Breast epithelium (tissue), 4 donors: Measurements from ENCODE around the gene CCDC83. TPM values are rescaled to one million over a fixed set of nuclear protein-coding genes. Genes with fewer than 3 reads are reported as not detected.
A peak's percentile ranks its signal among the peaks of the same experiment; 100 is the strongest.
"Not testable (repeated sequence)": the region's sequence is repeated elsewhere in the genome, so short reads cannot be mapped to it uniquely, and the experiment has no call there.

Source experiments
- DNase-seq, 2 donors: peaks; one replicate each; pipeline ENCODE4 v3.0.0-alpha.2; 2019; ENCODE audit warnings: low spot score in 2 of 2
- H3K27ac ChIP-seq, 2 donors: fragments of 200-600 bp; sonication (generic) in 1 of 2; one replicate each; pipeline ENCODE4 v1.5.1; 2016 to 2019; ENCODE audit warnings: mild to moderate bottlenecking in 1 of 2
- H3K27me3 ChIP-seq, 2 donors: fragments of 200-600 bp; sonication (generic) in 1 of 2; one replicate each; pipeline versions ENCODE4 v1.5.1 to v1.6.0; 2017 to 2019; ENCODE audit warnings: control low read depth in 1 of 2, mild to moderate bottlenecking in 1 of 2
- H3K36me3 ChIP-seq: fragments of 200-600 bp; one replicate; pipeline ENCODE4 v1.5.1; 2019
- H3K4me1 ChIP-seq, 2 donors: fragments of 200-600 bp; sonication (generic); one replicate each; pipeline ENCODE4 v1.5.1; 2016 to 2019; ENCODE audit warnings: control low read depth in 1 of 2
- H3K4me3 ChIP-seq, 3 donors: fragments of 200-600 bp; sonication (generic); 1 replicate in 2 of 3; 2 replicates in 1 of 3; pipeline ENCODE4 v1.5.1; 2016 to 2019; ENCODE audit warnings: mild to moderate bottlenecking in 3 of 3, moderate library complexity in 2 of 3
- H3K9me3 ChIP-seq, 2 donors: fragments of 200-600 bp; sonication (generic) in 1 of 2; one replicate each; pipeline ENCODE4 v1.5.1; 2016 to 2019; ENCODE audit warnings: control low read depth in 1 of 2
- POLR2A ChIP-seq: fragments of 450-650 bp; IDR thresholded peaks from one replicate; pipeline ENCODE4 v1.6.1; 2016; ENCODE audit warnings: antibody characterized with exemption, mild to moderate bottlenecking, moderate library complexity
- POLR2AphosphoS5 ChIP-seq, 3 donors: sonication (generic); formaldehyde crosslinking; IDR thresholded peaks; one replicate each; pipeline ENCODE4 v1.6.1; 2017; ENCODE audit warnings: antibody characterized with exemption in 3 of 3
- intact Hi-C: fragments of 100-400 bp; cut with DNase I; formaldehyde crosslinking; loops from one replicate; pipeline ENCODE4 v1.15.1; 2023; ENCODE audit warnings: low total_unique reads
- total RNA-seq, 3 donors: library from RNA; depleted of rRNA; stranded (reverse); fragments of >200 nt; gene quantifications; one replicate each; pipeline ENCODE4 v1.1.0, GENCODE V29; 2016
- TF ChIP-seq, protein P1 (sequence below), 3 donors: fragments of 450-650 bp; IDR thresholded peaks; one replicate each; pipeline ENCODE4 v1.5.1; 2016 to 2017; ENCODE audit warnings: antibody characterized with exemption in 3 of 3, mild to moderate bottlenecking in 3 of 3, moderate library complexity in 3 of 3

Gene CCDC83
- total RNA-seq, 3 donors from 2014 or later = 0.33 TPM; not detected in 2

DNA sequence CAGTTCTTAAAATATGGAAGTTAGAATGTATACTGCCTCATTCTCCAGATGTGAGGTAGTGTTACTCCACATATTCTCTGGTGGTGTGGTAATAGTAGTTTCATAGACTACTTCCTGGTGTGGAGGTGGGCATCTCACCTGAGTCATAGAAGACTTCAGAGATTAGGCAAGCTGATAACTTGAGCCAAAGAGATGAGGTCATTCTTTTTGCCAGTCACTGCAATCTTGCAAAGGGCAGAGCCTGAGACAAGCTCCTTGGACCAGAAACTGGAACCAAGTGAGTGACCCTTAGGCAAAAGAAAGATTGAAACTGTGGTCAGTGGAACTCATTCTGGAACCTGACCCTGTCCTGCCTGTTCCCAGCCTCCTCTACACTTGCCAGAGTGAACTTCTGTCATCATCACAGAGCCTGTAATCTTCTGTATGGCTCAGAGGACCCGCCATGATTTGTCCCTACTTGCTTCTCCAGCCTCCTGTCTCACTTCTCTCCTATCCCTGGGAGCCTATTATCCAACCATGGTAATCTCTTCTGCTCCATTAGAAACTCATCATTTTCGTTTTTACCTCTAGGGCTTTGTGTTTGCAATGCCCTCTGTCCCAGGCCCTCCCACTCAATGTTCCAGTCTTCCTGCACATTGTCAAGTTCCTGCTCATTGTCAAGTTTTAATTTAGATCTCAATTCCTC is 10.6 kb upstream of the CCDC83 start:
- Histone ChIP-seq H3K27ac (peak overlapping the region; percentile 65 to 79), H3K9me3 (no peaks in the 10 kb centered on the region), H3K27me3 (no peaks in the 10 kb centered on the region), H3K36me3 (no peaks in the 10 kb centered on the region), H3K4me3 (no peak overlapping the region), H3K4me1 (no peaks in the 10 kb centered on the region)
- intact Hi-C loops = no loop called here
- TF ChIP-seq POLR2A (no peak), POLR2AphosphoS5 (IDR thresholded peaks at IDR 0.05) (no peak)
- TF ChIP-seq, protein P1, sequence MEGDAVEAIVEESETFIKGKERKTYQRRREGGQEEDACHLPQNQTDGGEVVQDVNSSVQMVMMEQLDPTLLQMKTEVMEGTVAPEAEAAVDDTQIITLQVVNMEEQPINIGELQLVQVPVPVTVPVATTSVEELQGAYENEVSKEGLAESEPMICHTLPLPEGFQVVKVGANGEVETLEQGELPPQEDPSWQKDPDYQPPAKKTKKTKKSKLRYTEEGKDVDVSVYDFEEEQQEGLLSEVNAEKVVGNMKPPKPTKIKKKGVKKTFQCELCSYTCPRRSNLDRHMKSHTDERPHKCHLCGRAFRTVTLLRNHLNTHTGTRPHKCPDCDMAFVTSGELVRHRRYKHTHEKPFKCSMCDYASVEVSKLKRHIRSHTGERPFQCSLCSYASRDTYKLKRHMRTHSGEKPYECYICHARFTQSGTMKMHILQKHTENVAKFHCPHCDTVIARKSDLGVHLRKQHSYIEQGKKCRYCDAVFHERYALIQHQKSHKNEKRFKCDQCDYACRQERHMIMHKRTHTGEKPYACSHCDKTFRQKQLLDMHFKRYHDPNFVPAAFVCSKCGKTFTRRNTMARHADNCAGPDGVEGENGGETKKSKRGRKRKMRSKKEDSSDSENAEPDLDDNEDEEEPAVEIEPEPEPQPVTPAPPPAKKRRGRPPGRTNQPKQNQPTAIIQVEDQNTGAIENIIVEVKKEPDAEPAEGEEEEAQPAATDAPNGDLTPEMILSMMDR (IDR thresholded peaks at IDR 0.05) = no peak
- no peak for DNase-seq

DNA sequence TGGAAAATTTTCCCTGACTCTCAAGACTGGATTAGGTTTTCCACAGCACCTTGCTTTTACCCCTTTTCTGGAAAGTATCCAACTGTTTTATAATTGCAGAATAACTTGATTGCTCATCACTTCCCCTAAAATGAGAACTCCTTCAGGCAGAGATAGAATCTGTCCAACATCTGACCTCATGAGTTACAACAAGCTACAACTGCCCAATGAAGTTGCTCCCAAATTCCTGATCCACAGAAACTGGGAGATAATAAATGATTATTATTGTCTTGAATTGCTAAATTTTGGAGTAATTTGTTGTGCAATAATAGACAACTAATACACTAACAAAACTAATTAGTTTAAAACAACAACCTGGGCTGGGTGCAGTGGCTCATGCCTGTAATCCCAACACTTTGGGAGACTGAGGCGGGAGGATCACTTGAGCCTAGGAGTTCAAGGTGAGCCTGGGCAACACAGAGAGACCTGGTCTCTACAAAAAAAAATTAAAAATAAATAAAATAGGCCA is 10.0 kb upstream of the CCDC83 start:
- H3K4me1 ChIP-seq = no peaks in the 10 kb centered on the region
- intact Hi-C loops = no loop called here
- H3K27me3 ChIP-seq = no peaks in the 10 kb centered on the region
- no peaks in the 10 kb centered on the region for H3K9me3 ChIP-seq
- DNase-seq = no peak
- H3K36me3 ChIP-seq = no peaks in the 10 kb centered on the region
- H3K27ac ChIP-seq = peak overlapping the region; percentile 65 to 79
- no peak overlapping the region for H3K4me3 ChIP-seq
- no peak for TF ChIP-seq POLR2A
- no peak for TF ChIP-seq POLR2AphosphoS5 (IDR thresholded peaks at IDR 0.05)
- TF ChIP-seq, protein P1 (IDR thresholded peaks at IDR 0.05) = no peak

DNA sequence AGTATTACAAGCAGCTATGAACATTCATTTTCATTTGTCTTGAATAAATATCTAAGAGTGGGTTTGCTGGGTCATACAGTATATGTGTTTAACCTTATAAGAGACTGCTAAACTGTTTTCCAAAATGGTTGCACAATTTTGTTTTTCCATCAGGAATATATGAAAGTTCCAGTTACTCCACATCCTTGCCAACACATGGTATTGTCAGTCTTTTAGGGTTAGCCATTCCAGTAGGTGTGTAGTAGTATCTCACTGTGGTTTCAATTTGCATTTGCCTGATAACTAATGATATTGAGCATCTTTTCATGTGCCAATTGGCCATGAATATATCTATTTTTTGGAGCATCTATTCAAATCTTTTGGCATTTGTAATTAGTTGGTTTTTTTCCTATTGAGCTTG is 7.7 kb upstream of the CCDC83 start:
- intact Hi-C loops = no loop called here
- no peak overlapping the region for H3K4me3 ChIP-seq
- H3K4me1 ChIP-seq = no peaks in the 10 kb centered on the region
- no peak overlapping the region for H3K27ac ChIP-seq
- no peak for DNase-seq
- H3K36me3 ChIP-seq = no peaks in the 10 kb centered on the region
- H3K9me3 ChIP-seq = peaks cover 0 to 4% of the 10 kb centered on the region in 2 donors
- H3K27me3 ChIP-seq = no peaks in the 10 kb centered on the region
- no peak for TF ChIP-seq POLR2A
- TF ChIP-seq, protein P1 (IDR thresholded peaks at IDR 0.05) = no peak
- TF ChIP-seq POLR2AphosphoS5 (IDR thresholded peaks at IDR 0.05) = no peak

DNA sequence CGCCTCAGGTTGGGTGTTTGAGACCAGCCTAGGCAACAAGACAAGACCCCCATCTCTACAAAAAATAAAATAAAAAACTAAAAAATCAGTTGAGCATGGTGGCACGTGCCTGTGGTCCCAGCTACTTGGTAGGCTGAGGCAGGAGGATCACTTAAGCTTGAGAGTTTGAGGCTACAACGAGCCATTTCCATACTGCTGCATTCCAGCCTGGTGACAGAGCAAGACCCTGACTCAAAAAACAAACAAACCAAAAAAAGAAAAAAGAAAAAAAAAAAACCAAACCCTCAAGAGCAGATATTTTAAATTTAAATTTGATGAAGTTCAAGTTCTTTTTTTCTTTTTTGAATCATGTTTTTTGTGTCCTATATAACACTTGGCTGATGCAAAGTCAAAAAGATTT is 7.2 kb upstream of the CCDC83 start:
- H3K27me3 ChIP-seq = no peaks in the 10 kb centered on the region
- H3K4me3 ChIP-seq = no peak overlapping the region
- no peak for DNase-seq
- H3K4me1 ChIP-seq = no peaks in the 10 kb centered on the region
- no peak overlapping the region for H3K27ac ChIP-seq
- peaks cover 0 to 5% of the 10 kb centered on the region in 2 donors for H3K9me3 ChIP-seq
- intact Hi-C loops = no loop called here
- TF ChIP-seq POLR2AphosphoS5 (IDR thresholded peaks at IDR 0.05) (no peak), POLR2A (no peak)
- TF ChIP-seq, protein P1 (IDR thresholded peaks at IDR 0.05) = no peak
- no peaks in the 10 kb centered on the region for H3K36me3 ChIP-seq

DNA sequence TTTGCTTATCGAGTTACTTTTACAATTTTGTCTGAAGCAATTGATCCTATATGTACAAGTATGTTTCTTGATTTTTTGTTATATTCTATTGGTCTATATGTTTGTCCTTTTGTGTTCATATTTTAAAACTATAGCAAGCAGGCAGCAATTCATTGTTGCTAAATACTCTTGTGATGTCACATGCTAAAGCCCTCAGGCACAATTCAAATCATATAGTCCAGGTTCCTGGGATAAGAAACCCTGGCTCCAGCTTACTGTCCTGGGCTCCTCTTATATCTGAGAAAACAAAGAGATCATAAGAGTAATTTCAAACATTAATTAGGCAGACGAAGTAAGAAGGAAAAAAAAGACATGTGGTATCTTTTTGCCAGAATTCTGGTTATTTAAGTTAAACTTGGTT is 6.6 kb upstream of the CCDC83 start:
- intact Hi-C loops = no loop called here
- H3K27ac ChIP-seq = no peak overlapping the region
- no peak overlapping the region for H3K4me3 ChIP-seq
- no peaks in the 10 kb centered on the region for H3K4me1 ChIP-seq
- no peak for TF ChIP-seq POLR2AphosphoS5 (IDR thresholded peaks at IDR 0.05)
- TF ChIP-seq, protein P1 (IDR thresholded peaks at IDR 0.05) = no peak
- no peak for TF ChIP-seq POLR2A
- peaks cover 0 to 5% of the 10 kb centered on the region in 2 donors for H3K9me3 ChIP-seq
- H3K36me3 ChIP-seq = no peaks in the 10 kb centered on the region
- H3K27me3 ChIP-seq = no peaks in the 10 kb centered on the region
- no peak for DNase-seq

DNA sequence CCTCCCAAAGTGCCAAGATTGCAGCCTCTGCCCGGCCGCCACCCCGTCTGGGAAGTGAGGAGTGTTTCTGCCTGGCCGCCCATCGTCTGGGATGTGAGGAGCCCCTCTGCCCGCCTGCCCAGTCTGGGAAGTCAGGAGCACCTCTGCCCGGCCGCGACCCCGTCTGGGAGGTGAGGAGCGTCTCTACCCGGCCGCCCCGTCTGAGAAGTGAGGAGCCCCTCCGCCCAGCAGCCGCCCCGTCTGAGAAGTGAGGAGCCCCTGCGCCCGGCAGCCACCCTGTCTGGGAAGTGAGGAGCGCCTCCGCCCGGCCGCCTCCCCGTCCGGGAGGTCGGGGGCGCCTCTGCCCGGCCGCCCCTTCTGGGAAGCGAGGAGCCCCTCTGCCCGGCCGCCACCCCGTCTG is 2.4 kb upstream of the CCDC83 start:
- H3K4me3 ChIP-seq, H3K9me3 ChIP-seq, DNase-seq, H3K27me3 ChIP-seq, H3K27ac ChIP-seq, H3K4me1 ChIP-seq, H3K36me3 ChIP-seq, intact Hi-C loops: not testable (repeated sequence)

DNA sequence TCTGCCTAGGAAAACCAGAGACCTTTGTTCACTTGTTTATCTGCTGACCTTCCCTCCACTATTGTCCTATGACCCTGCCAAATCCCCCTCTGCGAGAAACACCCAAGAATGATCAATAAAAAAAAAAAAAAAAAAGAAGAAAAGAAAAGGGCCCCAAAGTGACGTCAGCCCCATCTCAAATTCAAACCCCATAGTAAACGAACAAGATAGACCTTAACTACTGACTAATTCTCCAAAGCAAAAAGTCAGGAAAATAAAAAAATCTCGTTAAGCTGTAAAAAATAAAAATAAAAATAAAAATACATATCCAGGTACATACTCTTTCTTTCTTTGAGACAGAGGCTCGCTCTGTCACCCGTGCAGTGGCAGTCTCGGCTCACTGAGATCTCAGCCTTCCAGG is 1.6 kb upstream of the CCDC83 start:
- intact Hi-C loops, H3K9me3 ChIP-seq: not testable (repeated sequence)
- peak overlapping the region in 2 of 3 donors; percentile 63 to 68 for H3K4me3 ChIP-seq

More for the DNA sequence above, 1.6 kb upstream of the CCDC83 start:
- DNase-seq, H3K4me1 ChIP-seq, H3K27me3 ChIP-seq, H3K27ac ChIP-seq, H3K36me3 ChIP-seq: not testable (repeated sequence)
